Cerebellar cortex (tissue), 1 donor: Measurements from ENCODE around the gene PDE6B.
"Not testable (repeated sequence)": the region's sequence is repeated elsewhere in the genome, so short reads cannot be mapped to it uniquely, and the experiment has no call there.

Source experiments
- DNase-seq: peaks from one replicate; pipeline ENCODE4 v3.0.0-alpha.2; 2015; ENCODE audit warnings: low spot score

PDE6B gene

DNA sequence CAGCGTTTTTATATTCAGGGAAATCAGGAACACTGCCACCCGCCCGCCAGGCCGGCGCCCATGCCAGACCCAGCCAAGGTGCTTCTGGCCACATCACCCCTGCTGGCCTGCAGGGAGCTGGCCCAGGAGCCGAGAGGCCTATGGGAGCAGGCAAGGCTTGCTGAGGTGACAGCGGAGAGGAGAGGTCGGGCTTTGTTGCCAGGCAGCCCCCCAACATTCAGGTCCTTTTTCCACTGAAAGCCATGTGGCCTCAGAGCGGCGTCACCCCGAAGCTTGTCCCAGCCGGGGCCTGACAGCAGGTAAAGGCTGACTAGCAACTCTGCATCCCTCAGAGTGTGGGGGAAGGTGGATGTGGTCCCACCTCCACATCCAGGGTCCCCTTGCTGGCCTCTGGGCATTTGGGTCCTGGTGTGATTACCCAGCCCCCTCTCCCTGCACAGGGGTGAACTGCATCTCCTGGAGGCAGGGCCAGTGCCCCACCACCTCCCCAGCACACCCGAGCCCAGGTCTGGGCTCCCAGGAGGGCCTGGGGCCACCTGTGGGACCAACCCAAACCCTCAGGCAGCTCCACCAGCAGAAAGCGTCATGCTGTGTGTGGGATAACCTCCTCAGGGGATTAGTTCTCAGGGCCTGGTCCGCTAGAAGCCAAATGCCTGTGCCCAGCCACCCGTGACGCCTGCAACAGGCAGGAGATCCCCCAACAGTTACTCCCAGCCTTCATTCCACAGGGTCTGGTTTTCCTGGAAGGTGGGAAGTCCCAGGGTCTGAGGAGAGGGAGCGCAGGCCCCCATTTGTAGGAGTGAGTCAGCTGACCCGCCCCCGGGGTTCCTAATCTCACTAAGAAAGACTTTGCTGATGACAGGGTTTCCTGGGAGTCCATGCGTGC, at the start of gene PDE6B:
TSS of gene PDE6B (plus strand) at position 869 of the 886 bp plus-strand sequence. CDS start 54 bp downstream, outside the sequence.
- no peak for DNase-seq

DNA sequence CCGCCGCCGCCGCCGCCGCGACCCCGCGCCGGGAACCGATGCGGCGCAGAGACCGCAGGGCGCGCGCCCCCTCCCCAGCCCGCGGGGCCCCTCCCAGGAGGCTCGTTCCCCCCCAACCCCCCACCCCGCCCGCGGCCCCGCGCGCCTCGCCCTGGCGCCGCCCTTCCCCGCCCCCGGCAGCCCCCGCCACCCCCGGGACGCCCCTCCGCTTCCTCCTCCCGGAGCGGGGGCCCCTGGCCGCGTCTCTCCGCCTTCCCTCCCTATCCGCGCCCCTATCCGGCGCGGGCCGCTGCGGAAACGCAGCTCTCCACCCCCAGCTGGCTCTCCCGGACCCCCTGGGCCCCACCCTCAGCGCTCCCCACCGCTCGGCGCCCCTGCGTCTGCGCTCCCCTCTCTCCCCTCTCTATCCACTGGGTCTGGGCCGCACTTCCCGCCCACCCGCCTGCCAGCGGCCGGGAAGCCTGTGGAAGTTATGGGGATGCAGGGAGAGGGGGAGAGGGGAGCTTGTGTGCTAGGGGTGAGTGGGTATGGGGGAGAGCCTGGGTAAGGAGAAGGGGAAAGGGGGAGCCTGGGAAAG, 49.0 kb upstream of the PDE6B start, which contains the start of gene TMEM271:
TSS of gene TMEM271 (minus strand) at position 51 of the 577 bp plus-strand sequence. CDS start 233 bp downstream, outside the sequence.
- DNase-seq = no peak

DNA sequence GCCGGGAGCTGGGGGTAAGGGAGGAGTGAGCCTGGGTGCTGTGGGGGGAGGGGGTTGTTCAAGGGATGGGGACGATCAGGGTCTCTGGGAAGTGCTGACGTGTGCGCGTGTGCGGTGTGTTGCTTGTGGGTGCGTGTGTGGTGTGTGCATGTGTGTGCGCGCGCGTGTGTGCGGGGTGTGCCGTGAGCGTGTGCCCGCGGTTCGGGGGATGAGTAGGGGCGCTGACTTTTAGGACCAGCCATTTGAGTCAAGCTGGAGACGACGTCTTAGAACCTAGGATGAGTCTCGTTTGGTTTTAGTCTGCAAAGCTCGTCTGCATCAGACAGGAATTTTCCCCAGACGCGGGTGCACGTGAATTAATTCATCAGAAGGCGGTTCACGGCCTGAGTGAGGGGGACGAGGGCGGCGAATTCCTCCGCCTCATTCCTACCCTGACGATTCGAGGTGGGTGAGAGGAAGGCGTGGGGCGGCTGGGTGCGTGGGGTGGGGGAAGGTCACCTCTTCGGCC, 48.3 kb upstream of the PDE6B start:
- peak; percentile 40 for DNase-seq

- DNase-seq = peak; percentile 46
These were observed 47.6 kb upstream of the PDE6B start for GRCh38 chr4:577499-578450.

- DNase-seq = no peak
These were observed 46.6 kb upstream of the PDE6B start for GRCh38 chr4:578451-579443.

DNA sequence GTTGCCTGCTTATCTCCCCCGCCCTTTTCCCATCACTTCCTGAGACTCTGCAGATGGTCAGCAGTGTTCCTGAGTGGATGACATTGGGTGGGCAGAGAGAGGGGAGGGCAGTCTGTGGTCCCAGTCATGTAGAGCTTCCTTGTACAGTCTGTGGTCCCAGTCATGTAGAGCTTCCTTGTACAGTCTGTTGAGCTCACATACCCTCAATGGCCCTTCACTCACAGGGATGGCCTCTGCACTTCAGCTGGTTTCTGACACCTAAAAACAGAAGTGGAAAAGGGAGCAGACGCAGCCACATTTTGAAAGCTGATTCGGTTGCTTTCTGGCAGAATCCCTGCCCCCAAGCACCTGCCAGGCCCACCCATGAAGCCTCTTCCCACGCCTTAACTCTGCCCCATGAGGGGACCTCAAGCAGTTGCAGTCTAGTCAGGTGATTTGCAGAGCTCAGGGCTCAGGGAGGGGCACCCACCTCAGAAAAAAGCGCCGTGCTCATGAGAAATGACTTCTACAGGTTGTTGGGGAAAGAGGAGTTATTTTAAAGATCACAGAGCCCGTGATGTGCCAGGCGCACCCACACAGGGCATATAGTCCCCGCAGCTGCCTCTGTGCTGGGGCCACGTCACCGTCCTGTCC, 45.7 kb upstream of the PDE6B start:
- no peak for DNase-seq

- no peak for DNase-seq
These were observed 44.2 kb upstream of the PDE6B start for GRCh38 chr4:581181-581580.

DNA sequence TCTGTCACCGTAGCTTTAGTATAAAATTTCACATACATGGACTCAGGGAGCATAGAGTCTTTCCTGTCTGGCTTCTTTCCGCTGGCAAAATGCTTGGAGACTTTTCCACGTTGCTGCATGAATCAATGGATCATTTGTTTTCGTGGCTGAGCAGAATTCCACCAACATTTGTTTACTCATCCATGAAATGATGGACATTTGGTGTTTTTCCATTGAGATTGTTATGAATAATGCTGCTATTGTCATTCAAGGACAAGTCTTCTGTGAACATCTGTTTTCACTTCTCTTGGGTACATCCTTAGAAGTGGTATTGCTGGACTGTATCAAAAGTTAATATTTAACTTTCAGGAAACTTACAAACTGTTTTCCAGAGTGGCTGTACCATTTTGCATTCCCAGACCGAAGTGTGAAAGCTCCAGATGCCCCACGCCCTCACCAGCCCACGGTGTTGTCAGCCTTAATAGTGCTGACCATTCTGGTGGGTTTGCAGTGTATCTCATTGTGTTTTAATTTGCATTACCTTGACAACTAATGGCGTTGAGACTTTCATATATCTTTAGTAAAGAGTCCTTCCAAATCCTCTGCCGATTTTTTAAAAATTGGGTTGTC, 43.5 kb upstream of the PDE6B start:
- no peak for DNase-seq

GRCh38 chr4:583820-584219, 41.6 kb upstream of the PDE6B start:
- DNase-seq = no peak

GRCh38 chr4:587671-588350, 37.6 kb upstream of the PDE6B start:
- DNase-seq = no peak

- DNase-seq = no peak
These were observed 37.0 kb upstream of the PDE6B start for GRCh38 chr4:588351-588849.

DNA sequence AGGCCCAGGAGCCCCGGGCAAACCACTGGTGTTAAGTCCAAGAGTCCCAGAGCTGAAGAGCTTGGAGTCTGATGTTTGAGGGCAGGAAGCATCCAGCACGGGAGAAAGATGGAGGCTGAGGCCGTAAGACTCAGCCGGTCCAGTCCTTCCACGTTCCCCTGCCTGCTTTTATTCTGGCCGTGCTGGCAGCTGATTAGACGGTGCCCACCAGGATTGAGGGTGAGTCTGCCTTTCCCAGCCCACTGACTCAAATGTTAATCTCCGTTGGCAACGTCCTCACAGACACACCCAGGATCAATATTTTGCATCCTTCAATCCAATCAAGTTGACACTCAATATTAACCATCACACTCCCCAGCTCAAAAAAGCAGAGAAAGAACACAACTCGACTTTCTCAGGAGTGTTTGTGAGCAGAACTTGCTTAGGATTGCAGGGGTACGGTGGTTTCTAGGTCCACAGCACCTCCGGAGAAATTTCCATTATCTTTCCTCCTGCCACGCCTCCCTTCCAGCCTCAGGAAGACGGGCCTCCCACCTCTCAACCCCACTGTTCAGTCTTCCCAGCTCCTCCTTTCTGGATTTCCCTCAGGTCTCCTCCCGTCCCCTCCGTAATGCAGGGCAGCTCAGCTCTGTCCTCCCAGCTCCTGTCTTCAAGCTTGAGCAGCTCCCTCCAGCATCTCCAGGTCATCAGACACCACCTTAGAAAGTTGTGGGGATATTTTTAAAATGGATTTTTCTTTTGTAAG, 36.0 kb upstream of the PDE6B start:
- DNase-seq = no peak

GRCh38 chr4:590313-590841, 35.0 kb upstream of the PDE6B start:
- DNase-seq = no peak

DNA sequence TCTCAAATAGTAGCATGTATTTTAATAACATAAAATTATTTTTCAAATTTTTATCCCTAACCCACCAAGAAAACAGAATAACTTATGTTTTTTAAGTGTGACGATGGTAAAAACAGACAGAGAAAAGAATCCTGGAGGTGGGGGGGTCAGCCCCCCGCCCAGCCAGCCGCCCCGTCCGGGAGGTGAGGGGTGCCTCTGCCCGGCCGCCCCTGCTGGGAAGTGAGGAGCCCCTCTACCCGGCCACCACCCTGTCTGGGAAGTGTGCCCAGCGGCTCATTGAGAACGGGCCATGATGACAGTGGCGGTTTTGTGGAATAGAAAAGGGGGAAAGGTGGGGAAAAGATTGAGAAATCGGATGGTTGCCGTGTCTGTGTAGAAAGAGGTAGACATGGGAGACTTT, 33.2 kb upstream of the PDE6B start:
- not testable (repeated sequence) for DNase-seq

DNA sequence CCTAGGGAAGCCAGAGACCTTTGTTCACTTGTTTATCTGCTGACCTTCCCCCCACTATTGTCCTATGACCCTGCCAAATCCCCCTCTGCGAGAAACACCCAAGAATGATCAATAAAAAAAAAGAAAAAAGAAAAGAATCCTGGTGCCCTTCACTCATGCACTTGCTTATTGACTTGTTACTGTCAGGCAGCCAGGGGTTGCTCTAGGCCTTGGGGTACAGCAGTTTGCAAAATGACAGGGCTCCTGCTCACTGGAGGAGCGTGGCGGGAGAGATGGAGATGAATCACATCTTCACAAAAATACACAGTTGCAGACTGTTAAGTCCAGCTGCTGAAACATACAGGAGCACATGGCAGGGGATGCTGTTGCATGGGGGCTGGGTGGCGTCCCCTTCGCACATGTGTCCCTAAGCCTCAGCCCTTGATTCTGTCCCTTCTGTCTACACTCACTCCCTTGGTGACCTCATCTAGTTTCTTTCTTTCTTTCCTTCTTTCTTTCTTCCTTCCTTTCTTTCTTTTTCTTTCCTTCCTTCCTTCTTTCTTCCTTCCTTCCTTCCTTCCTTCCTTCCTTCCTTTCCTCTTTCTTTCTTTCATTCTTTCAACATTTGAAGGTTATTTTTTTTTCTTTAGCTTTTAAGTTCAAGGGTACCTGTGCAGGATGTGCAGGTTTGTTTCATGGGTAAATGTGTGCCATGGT, 32.4 kb upstream of the PDE6B start:
- DNase-seq = no peak

DNA sequence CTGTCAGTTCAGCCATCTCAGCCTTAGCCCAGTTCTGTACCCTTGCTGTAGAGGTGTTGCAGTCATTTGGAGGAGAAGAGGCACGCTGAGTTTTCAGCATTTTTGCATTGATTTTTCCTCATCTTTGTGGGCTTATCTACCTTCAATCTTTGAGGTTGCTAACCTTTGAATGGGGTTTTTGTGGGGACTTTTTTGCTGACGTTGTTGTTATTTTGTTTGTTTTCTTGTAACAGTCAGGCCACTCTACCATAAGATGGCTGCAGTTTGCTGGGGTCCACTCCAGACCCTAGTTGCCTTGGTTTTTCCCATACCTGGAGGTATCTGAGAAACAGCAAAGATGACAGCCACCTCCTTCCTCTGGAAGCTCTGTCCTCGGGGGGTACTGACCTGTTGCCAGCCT, 26.4 kb upstream of the PDE6B start:
- DNase-seq = no peak

DNA sequence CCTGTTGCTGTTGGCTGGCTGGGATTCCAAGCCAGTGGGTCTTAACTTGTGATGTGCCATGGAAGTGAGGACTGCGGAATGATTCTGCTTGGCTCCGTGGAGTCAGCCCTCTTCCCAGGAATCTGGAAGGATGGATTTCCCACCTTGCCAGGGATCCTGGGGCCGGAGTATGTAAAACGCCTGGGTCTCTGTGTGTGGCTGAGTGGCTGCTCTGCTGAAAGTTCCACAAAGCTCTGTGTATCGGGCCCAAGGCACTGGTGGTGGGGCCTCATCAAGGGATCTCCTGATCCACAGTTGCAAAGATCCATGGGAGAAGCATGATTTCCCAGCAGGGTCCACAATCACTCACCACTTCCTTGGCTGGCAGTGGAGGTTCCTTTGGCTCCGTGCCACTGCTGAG, 25.2 kb upstream of the PDE6B start:
- DNase-seq = no peak
